ENCODE data around the gene SCFD2.

DNA sequence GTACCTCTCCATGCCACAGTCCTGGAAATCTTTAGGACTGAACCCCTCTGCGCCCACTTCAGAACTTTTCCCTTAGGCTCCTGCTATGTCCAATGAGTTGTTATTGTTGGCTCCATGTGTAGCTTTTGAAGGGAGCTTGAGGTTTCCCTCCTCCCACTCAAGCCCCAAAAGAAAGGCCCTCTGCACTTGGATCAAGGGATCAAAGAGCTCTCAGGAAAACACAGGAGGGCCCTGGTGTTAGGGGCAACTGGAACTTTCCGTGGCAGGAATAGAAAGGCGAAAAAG is 368.8 kb downstream of the SCFD2 start:
- TF ChIP-seq SUZ12 (IDR thresholded peaks at IDR 0.05; ENCODE audit: extremely low read depth, insufficient read depth, insufficient read length) (no peak), YY1 (IDR thresholded peaks at IDR 0.05; ENCODE audit: insufficient read depth, insufficient read length) (no peak)
